SK-N-SH treated with all-trans-retinoic acid at 6 μM for 48 hours (cell line): ENCODE measurements around the gene BLOC1S4.
"Not testable (repeated sequence)": the region's sequence is repeated elsewhere in the genome, so short reads cannot be mapped to it uniquely, and the experiment has no call there.

ENCODE experiments used
- CSDC2 ChIP-seq: fragments of 250-450 bp; sonication (Bioruptor Pico); IDR thresholded peaks from 2 replicates; pipeline ENCODE4 v1.5.0; 2020; ENCODE audit warnings: mild to moderate bottlenecking, moderate library complexity
- ESRRG ChIP-seq: fragments of 250-450 bp; sonication (Bioruptor Pico); IDR thresholded peaks from 2 replicates; pipeline ENCODE4 v1.6.1; 2021; ENCODE audit warnings: mild to moderate bottlenecking
- GLIS3 ChIP-seq: fragments of 250-450 bp; sonication (Bioruptor Pico); IDR thresholded peaks from 2 replicates; pipeline ENCODE4 v1.5.0; 2020; ENCODE audit warnings: mild to moderate bottlenecking, moderate library complexity
- OSR1 ChIP-seq: fragments of 250-450 bp; sonication (Bioruptor Pico); IDR thresholded peaks from 2 replicates; pipeline ENCODE4 v1.8.0; 2022; ENCODE audit warnings: moderate library complexity, mild to moderate bottlenecking, inconsistent platforms
- PPARA ChIP-seq: fragments of 250-450 bp; sonication (Bioruptor Pico); IDR thresholded peaks from 2 replicates; pipeline ENCODE4 v1.5.0; 2020; ENCODE audit warnings: mild to moderate bottlenecking, borderline replicate concordance
- SNAI2 ChIP-seq: fragments of 250-450 bp; sonication (Bioruptor Pico); IDR thresholded peaks from 2 replicates; pipeline ENCODE4 v1.5.0; 2020; ENCODE audit warnings: mild to moderate bottlenecking, moderate library complexity
- ZC3H10 ChIP-seq: fragments of 250-450 bp; sonication (Bioruptor Pico); IDR thresholded peaks from 2 replicates; pipeline ENCODE4 v1.5.1; 2021; ENCODE audit warnings: mild to moderate bottlenecking, moderate library complexity
- ZFP3 ChIP-seq: fragments of 250-450 bp; sonication (Bioruptor Pico); IDR thresholded peaks from 2 replicates; pipeline ENCODE4 v1.5.0; 2020; ENCODE audit warnings: mild to moderate bottlenecking, moderate library complexity
- ZNF70 ChIP-seq: fragments of 450-650 bp; formaldehyde crosslinking; IDR thresholded peaks from 2 replicates; pipeline ENCODE4 v1.5.0; 2020; ENCODE audit warnings: mild to moderate bottlenecking, moderate library complexity
- TF ChIP-seq, protein P1 (sequence below): fragments of 250-450 bp; sonication (Bioruptor Pico); IDR thresholded peaks from 2 replicates; pipeline ENCODE4 v1.8.0; 2021; ENCODE audit warnings: low read depth, mild to moderate bottlenecking, moderate library complexity, borderline replicate concordance
- TF ChIP-seq, protein P2 (sequence below): fragments of 250-450 bp; sonication (Bioruptor Pico); IDR thresholded peaks from 2 replicates; pipeline ENCODE4 v1.8.0; 2020; ENCODE audit warnings: mild to moderate bottlenecking, moderate library complexity, borderline replicate concordance
- TF ChIP-seq, protein P3 (sequence below): fragments of 250-450 bp; sonication (Bioruptor Pico); IDR thresholded peaks from 2 replicates; pipeline ENCODE4 v1.5.0; 2020; ENCODE audit warnings: mild to moderate bottlenecking, moderate library complexity
- TF ChIP-seq, protein P4 (sequence below): fragments of 250-450 bp; sonication (Bioruptor Pico); IDR thresholded peaks from 2 replicates; pipeline ENCODE4 v1.5.1; 2021; ENCODE audit warnings: mild to moderate bottlenecking, moderate library complexity

DNA sequence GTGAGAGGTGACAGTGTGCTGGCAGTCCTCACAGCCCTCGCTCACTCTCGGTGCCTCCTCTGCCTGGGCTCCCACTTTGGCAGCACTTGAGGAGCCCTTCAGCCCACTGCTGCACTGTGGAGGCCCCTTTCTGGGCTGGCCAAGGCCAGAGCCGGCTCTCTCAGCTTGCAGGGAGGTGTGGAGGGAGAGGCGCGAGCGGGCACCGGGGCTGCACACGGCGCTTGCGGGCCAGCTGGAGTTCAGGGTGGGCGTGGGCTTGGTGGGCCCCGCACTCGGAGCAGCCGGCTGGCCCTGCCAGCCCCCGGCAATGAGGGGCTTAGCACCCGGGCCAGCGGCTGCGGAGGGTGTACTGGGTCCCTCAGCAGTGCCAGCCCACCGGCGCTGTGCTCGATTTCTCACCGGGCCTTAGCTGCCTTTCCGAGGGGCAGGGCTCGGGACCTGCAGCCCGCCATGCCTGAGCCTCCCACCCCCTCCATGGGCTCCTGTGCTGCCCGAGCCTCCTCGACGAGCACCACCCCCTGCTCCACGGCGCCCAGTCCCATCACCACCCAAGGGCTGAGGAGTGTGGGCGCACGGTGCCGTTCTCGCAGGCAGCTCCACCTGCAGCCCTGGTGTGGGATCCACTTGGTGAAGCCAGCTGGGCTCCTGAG lies 43.3 kb upstream of the BLOC1S4 start:
- not testable (repeated sequence) for TF ChIP-seq OSR1; PPARA (CRISPR knock-in tag); ZC3H10 (CRISPR knock-in tag); GLIS3 (CRISPR knock-in tag); ZFP3; ESRRG; ZNF70; CSDC2 (CRISPR knock-in tag); SNAI2
- TF ChIP-seq, protein P1, sequence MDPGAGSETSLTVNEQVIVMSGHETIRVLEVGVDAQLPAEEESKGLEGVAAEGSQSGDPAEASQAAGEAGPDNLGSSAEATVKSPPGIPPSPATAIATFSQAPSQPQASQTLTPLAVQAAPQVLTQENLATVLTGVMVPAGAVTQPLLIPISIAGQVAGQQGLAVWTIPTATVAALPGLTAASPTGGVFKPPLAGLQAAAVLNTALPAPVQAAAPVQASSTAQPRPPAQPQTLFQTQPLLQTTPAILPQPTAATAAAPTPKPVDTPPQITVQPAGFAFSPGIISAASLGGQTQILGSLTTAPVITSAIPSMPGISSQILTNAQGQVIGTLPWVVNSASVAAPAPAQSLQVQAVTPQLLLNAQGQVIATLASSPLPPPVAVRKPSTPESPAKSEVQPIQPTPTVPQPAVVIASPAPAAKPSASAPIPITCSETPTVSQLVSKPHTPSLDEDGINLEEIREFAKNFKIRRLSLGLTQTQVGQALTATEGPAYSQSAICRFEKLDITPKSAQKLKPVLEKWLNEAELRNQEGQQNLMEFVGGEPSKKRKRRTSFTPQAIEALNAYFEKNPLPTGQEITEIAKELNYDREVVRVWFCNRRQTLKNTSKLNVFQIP (CRISPR knock-in tag): not testable (repeated sequence)
- TF ChIP-seq, protein P2, sequence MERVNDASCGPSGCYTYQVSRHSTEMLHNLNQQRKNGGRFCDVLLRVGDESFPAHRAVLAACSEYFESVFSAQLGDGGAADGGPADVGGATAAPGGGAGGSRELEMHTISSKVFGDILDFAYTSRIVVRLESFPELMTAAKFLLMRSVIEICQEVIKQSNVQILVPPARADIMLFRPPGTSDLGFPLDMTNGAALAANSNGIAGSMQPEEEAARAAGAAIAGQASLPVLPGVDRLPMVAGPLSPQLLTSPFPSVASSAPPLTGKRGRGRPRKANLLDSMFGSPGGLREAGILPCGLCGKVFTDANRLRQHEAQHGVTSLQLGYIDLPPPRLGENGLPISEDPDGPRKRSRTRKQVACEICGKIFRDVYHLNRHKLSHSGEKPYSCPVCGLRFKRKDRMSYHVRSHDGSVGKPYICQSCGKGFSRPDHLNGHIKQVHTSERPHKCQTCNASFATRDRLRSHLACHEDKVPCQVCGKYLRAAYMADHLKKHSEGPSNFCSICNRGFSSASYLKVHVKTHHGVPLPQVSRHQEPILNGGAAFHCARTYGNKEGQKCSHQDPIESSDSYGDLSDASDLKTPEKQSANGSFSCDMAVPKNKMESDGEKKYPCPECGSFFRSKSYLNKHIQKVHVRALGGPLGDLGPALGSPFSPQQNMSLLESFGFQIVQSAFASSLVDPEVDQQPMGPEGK (CRISPR knock-in tag): not testable (repeated sequence)
- TF ChIP-seq, protein P3, sequence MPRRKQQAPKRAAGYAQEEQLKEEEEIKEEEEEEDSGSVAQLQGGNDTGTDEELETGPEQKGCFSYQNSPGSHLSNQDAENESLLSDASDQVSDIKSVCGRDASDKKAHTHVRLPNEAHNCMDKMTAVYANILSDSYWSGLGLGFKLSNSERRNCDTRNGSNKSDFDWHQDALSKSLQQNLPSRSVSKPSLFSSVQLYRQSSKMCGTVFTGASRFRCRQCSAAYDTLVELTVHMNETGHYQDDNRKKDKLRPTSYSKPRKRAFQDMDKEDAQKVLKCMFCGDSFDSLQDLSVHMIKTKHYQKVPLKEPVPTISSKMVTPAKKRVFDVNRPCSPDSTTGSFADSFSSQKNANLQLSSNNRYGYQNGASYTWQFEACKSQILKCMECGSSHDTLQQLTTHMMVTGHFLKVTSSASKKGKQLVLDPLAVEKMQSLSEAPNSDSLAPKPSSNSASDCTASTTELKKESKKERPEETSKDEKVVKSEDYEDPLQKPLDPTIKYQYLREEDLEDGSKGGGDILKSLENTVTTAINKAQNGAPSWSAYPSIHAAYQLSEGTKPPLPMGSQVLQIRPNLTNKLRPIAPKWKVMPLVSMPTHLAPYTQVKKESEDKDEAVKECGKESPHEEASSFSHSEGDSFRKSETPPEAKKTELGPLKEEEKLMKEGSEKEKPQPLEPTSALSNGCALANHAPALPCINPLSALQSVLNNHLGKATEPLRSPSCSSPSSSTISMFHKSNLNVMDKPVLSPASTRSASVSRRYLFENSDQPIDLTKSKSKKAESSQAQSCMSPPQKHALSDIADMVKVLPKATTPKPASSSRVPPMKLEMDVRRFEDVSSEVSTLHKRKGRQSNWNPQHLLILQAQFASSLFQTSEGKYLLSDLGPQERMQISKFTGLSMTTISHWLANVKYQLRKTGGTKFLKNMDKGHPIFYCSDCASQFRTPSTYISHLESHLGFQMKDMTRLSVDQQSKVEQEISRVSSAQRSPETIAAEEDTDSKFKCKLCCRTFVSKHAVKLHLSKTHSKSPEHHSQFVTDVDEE (CRISPR knock-in tag): not testable (repeated sequence)
- TF ChIP-seq, protein P4, sequence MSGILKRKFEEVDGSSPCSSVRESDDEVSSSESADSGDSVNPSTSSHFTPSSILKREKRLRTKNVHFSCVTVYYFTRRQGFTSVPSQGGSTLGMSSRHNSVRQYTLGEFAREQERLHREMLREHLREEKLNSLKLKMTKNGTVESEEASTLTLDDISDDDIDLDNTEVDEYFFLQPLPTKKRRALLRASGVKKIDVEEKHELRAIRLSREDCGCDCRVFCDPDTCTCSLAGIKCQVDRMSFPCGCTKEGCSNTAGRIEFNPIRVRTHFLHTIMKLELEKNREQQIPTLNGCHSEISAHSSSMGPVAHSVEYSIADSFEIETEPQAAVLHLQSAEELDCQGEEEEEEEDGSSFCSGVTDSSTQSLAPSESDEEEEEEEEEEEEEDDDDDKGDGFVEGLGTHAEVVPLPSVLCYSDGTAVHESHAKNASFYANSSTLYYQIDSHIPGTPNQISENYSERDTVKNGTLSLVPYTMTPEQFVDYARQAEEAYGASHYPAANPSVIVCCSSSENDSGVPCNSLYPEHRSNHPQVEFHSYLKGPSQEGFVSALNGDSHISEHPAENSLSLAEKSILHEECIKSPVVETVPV (CRISPR knock-in tag): not testable (repeated sequence)
